RWPE2 (cell line): ENCODE measurements around the gene TMOD3.

ENCODE experiments used
- ATAC-seq: fragments of 200-7000 bp; cut with Tn5 transposase; 3 replicates; pipeline ENCODE4 v1.9.1; 2021; ENCODE audit warnings: low read depth
- DNase-seq: peaks from one replicate; pipeline ENCODE4 v3.0.0-alpha.2; 2020; ENCODE audit warnings: low spot score
- H3K27ac ChIP-seq: fragments of 450-650 bp; 2 replicates; pipeline ENCODE4 v1.5.1; 2017; ENCODE audit warnings: mild to moderate bottlenecking; ENCODE audit not compliant: poor library complexity, severe bottlenecking
- H3K27me3 ChIP-seq: fragments of 250-450 bp; sonication (Bioruptor Pico); 2 replicates; pipeline ENCODE4 v1.5.1; 2021; ENCODE audit warnings: mild to moderate bottlenecking, moderate library complexity; ENCODE audit not compliant: insufficient read depth, poor library complexity, severe bottlenecking
- H3K36me3 ChIP-seq: fragments of 250-450 bp; sonication (Bioruptor Pico); 2 replicates; pipeline ENCODE4 v1.5.1; 2020; ENCODE audit warnings: low read depth, mild to moderate bottlenecking, moderate library complexity
- H3K4me1 ChIP-seq: fragments of 250-450 bp; sonication (Bioruptor Pico); 2 replicates; pipeline ENCODE4 v1.5.1; 2021; ENCODE audit warnings: mild to moderate bottlenecking, moderate library complexity; ENCODE audit not compliant: insufficient read depth, poor library complexity, severe bottlenecking
- H3K4me3 ChIP-seq: fragments of 250-450 bp; sonication (Bioruptor Pico); 2 replicates; pipeline ENCODE4 v1.5.1; 2021; ENCODE audit warnings: mild to moderate bottlenecking, moderate library complexity; ENCODE audit not compliant: severe bottlenecking
- H3K9me3 ChIP-seq: fragments of 250-450 bp; sonication (Bioruptor Pico); 2 replicates; pipeline ENCODE4 v1.5.1; 2021; ENCODE audit warnings: mild to moderate bottlenecking, moderate library complexity; ENCODE audit not compliant: severe bottlenecking
- TF ChIP-seq, protein P1 (sequence below): fragments of 450-650 bp; IDR thresholded peaks from one replicate; pipeline ENCODE4 v1.5.1; 2017; ENCODE audit warnings: mild to moderate bottlenecking, moderate library complexity; ENCODE audit not compliant: poor library complexity, severe bottlenecking

The TMOD3 gene

DNA sequence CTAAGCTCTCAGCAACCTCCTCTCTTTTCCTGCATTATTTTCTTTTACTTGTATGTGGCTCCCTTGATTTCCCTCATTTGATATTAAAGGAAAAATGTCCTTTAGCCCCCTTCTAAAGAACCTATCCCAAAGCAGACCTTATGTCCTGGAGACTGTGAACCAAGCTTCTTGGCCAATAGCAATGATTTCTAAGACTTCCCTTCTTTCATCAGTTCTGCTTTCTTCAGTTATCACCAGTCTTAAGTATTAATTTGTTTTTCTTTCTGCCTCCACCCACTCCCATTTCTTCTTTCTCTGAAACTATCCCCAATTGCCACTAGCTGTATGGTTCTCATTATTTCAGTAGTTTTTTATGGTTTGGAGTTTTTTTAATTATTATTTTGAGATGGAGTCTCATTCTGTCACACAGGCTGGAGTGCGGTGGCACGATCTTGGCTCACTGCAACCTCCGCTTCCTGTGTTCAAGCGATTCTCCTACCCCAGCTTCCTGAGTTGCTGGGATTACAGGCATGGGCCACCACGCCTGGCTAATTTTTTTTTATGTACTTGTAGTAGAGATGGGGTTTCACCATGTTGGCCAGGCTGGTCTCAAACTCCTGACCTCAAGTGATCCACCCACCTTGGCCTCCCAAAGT is 12.1 kb downstream of the TMOD3 start:
- H3K27me3 ChIP-seq, result no peaks in the 10 kb centered on the region

DNA sequence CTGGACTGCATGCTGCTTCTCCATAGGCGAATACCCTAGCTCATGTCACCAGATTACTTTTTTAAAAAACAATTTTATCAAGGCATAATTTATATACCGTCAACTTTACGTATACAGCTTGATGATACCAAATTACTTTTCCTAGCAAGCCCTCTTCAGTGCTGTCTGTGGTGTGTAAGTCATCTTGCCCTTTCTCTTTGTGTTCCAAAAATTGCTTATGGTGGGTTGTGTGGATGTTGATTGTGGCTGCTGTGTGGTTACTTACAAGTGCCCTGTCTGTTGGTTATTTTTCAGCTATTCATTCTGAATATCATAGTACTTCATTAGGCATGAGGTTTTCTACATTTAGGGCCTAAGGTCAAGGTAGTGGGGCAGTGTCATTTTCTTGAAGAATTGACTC is 12.8 kb downstream of the TMOD3 start:
- ATAC-seq (no peak), DNase-seq (no peak)
- Histone ChIP-seq H3K4me1 (peaks cover 83% of the 10 kb centered on the region), H3K27ac (peak overlapping the region; percentile 97), H3K27me3 (no peaks in the 10 kb centered on the region), H3K36me3 (peaks cover 12% of the 10 kb centered on the region), H3K4me3 (no peak overlapping the region), H3K9me3 (no peaks in the 10 kb centered on the region)
- TF ChIP-seq, protein P1, sequence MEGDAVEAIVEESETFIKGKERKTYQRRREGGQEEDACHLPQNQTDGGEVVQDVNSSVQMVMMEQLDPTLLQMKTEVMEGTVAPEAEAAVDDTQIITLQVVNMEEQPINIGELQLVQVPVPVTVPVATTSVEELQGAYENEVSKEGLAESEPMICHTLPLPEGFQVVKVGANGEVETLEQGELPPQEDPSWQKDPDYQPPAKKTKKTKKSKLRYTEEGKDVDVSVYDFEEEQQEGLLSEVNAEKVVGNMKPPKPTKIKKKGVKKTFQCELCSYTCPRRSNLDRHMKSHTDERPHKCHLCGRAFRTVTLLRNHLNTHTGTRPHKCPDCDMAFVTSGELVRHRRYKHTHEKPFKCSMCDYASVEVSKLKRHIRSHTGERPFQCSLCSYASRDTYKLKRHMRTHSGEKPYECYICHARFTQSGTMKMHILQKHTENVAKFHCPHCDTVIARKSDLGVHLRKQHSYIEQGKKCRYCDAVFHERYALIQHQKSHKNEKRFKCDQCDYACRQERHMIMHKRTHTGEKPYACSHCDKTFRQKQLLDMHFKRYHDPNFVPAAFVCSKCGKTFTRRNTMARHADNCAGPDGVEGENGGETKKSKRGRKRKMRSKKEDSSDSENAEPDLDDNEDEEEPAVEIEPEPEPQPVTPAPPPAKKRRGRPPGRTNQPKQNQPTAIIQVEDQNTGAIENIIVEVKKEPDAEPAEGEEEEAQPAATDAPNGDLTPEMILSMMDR, result no peak

More for the DNA sequence above, 12.1 kb downstream of the TMOD3 start:
- peak overlapping the region; percentile 97 for H3K27ac ChIP-seq
- no peak for DNase-seq
- H3K4me1 ChIP-seq, result peaks cover 83% of the 10 kb centered on the region
- no peak overlapping the region for H3K4me3 ChIP-seq
- TF ChIP-seq, protein P1, result no peak
- H3K9me3 ChIP-seq, result no peaks in the 10 kb centered on the region
- no peak for ATAC-seq
- peaks cover 10% of the 10 kb centered on the region; the same call in 1 of the 2 replicates for H3K36me3 ChIP-seq

DNA sequence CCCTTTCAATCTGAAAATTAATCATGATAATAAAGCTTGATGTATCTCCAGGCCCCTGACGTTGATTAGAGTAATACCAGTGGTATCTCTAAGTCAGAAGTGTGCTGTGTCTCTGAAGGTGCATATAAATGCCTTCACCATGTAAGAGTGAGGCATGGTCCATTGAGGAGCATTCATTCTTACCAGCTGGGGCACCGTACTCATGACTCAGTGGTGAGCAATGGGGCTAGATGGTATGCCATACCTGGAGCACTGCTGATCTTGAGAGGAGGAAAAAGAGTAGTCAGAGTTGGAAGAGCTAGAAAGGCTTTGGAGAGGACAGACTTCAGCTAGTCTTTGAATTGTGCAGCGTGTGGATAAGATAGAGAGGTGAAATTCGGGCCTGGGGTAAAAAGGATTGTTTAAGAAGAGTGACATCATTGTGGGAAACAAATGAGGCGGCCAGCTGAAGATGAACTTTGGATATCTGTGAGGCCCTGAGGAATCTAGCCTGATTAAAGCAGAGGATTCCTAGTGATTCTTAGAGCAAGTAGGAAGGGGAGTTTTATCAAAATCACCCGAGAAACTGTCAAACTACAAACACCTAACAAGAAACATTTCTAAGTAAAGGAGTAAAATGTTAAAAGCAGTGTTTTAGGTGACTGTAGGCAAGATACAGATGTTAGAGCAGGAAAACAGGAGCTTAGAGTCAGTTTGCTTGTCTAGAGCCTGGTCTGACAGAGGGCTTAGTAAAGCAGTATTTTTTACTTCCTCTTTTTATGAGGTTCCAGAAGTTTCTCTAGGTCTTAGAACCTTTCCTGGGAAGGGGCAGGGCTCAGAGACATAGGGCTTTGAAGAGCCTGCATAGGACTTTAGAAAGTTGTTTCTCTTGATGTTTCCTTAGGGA is 13.6 kb downstream of the TMOD3 start:
- ATAC-seq, result peak; percentile 91
- peak overlapping the region; percentile 97 for H3K27ac ChIP-seq
- H3K4me1 ChIP-seq, result peaks cover 86% of the 10 kb centered on the region

DNA sequence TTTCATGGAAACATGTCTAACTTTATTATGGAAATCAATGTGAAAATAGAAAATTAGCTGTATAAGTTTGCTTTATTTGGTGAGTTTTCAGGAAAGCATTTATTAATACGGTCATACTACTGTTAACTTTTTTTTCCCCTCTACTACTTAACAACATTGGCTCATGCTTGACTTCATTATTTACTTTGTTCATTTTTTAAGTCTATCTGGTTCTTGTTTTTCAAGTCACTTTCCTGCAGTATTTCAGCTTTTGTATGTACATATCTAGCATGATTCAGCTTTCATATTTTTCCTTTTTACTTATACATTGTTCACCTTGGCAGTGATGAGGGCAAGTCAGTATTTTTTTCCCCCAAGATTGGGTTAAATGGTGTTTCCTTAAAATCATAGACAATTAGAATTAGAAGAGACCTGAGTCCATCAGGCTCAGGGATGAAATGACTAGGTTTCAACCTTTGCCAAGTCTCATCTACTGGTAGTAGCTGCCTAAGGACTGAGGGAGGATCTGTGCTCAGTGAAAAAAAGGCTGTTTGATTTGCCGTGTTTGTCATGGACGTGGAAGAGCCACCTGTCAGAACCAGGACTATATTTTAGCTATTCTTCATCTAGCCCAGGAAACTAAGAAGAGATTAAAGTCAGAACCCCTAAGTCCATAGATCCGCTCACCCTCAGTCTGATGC is 15.4 kb downstream of the TMOD3 start:
- no peak overlapping the region for H3K4me3 ChIP-seq
- H3K4me1 ChIP-seq, result peaks cover 90% of the 10 kb centered on the region
- H3K27me3 ChIP-seq, result no peaks in the 10 kb centered on the region
- H3K27ac ChIP-seq, result peak overlapping the region; percentile 97
- peaks cover 22% of the 10 kb centered on the region for H3K36me3 ChIP-seq
- TF ChIP-seq, protein P1, result no peak
- no peaks in the 10 kb centered on the region for H3K9me3 ChIP-seq
- no peak for DNase-seq
- ATAC-seq, result no peak

More for the DNA sequence above, 13.6 kb downstream of the TMOD3 start:
- TF ChIP-seq, protein P1, result no peak
- no peaks in the 10 kb centered on the region for H3K9me3 ChIP-seq
- peaks cover 14% of the 10 kb centered on the region for H3K36me3 ChIP-seq
- no peaks in the 10 kb centered on the region for H3K27me3 ChIP-seq
- no peak overlapping the region for H3K4me3 ChIP-seq
- peak; percentile 81 for DNase-seq
